ENCODE results near the gene ACE.

The ACE gene

DNA sequence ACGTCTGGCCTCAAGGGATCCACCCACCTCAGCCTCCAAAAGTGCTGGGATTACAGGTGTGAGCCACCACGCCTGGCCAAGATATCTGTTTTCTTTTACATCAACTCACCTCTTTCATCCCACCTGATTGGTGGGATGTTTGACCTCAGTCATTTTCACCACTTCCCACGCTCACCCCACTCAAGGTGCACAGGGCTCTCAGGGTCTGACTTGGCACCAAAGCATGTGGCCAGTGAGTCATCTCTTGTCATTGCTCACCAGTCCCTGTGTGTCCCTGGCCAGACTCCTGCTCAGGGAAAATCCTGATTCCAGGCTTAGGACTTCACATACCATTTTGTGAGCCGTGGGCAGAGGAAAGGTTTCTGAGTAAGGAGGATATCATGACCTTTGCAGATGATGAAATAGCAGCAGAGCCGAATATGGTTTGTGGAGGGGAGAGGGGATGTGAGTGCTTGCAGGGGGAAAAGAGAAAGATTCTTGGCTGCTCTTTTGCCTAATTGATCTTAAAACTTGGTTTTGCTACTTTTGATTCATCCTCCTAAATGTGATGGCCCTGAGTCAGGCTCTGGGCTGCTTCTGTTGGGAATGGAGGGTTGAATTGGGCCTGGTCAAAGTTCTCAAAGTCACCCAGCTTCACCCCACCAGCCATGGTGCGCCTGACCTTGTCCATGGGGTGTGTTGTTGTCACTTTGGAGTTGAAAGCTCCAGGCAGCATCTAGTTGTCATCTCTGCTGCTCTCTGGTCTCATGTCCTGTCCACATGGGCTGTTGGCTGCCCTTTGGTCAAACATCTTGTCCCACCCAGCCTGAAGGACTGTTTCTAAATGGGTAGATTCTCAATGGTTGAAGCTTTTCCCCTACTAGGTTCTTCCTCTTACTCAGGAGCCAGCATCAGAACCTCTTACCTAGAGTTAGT, 40.3 kb downstream of the ACE start:
- Histone ChIP-seq H3K9me3 (ENCODE audit: control insufficient read depth, low read length) (no peaks in the 10 kb centered on the region), H3K4me1 (ENCODE audit: control insufficient read depth, insufficient read depth, low read length) (no peaks in the 10 kb centered on the region), H3K36me3 (ENCODE audit: control insufficient read depth, insufficient read depth, low read length) (no peaks in the 10 kb centered on the region)

DNA sequence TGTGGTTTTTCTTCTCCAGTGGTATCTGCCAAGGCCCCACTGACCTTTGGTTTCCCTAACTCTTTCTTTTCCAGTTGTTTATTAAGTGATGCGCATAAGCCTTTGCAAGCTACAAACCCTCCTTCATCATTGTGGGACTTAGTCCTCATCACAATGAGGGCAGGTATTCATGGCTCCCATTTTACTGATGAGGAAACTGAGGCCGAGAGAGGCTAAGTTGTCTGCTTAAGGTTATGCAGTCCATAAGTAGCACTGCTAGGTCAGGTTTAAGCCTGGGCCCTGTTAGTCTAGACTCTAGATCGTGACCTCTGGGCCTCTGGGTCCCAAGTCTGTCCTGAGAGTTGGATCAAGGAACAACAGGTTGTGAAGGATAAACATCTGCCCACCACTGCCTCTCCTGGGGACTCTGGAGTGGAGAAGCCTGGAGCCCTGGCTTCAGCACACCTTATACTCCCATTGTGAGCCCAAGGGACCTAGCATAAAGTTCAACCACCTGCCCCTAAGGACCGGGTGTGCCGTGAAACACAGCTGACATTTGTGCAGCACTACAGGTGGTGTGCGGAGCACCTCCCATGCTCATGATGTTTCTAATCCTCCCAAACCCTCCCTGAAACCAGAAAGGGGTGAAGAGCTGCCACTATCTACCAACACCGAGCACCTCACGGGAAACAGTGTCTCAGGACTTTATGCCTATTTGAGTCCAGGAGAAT, 41.1 kb downstream of the ACE start:
- H3K4me1 ChIP-seq (ENCODE audit: control insufficient read depth, insufficient read depth, low read length), result no peaks in the 10 kb centered on the region
- no peaks in the 10 kb centered on the region for H3K27me3 ChIP-seq (ENCODE audit: control insufficient read depth, insufficient read depth, low read length)
- H3K9me3 ChIP-seq (ENCODE audit: control insufficient read depth, low read length), result no peaks in the 10 kb centered on the region
- H3K9ac ChIP-seq (ENCODE audit: low read length), result no peak overlapping the region
- H3K4me3 ChIP-seq (ENCODE audit: low read length), result no peak overlapping the region
- H3K36me3 ChIP-seq (ENCODE audit: control insufficient read depth, insufficient read depth, low read length), result no peaks in the 10 kb centered on the region

More for the DNA sequence above, 40.3 kb downstream of the ACE start:
- no peak overlapping the region for H3K4me3 ChIP-seq (ENCODE audit: low read length)
- H3K27me3 ChIP-seq (ENCODE audit: control insufficient read depth, insufficient read depth, low read length), result no peaks in the 10 kb centered on the region
- no peak overlapping the region for H3K9ac ChIP-seq (ENCODE audit: low read length)

DNA sequence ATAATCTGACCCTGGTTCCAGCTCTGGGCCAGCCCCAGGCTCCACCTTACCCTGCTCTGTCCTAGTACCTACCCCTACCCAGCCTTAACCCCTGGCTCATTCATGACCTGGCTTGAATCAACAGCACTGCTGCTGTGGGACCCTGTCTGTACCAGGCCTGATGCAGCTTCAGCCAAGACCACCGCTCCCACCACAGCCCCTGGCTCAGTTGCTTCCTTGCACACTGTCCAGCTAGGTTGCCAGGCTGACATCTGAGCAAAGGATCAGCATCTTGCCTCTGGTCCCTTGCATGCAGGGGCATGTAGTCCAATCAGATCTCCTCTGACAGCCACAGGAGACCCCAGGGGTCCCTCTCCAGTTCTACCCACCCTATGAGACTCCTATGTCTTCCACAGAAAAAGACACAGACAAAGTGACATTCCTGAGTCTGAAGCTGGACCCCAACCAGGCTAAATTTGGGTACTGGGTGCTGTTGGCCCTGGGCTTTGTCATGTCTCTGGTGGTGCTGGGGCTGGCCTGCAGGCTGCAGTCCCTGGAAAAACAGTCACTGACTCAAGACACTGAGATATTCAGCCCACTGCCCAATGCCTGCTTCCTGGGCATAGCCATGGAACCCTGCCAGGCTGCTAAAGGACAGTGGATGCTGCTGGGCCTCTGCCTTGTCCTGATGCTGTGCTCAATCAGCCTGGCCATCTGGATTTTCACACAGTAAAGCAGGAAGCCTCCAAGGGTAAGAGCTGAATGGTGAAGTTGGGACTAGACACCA, 42.4 kb downstream of the ACE start:
- no peaks in the 10 kb centered on the region for H3K36me3 ChIP-seq (ENCODE audit: control insufficient read depth, insufficient read depth, low read length)
- peaks cover 3% of the 10 kb centered on the region for H3K27me3 ChIP-seq (ENCODE audit: control insufficient read depth, insufficient read depth, low read length)
- no peak overlapping the region for H3K9ac ChIP-seq (ENCODE audit: low read length)
- no peaks in the 10 kb centered on the region for H3K4me1 ChIP-seq (ENCODE audit: control insufficient read depth, insufficient read depth, low read length)
- H3K9me3 ChIP-seq (ENCODE audit: control insufficient read depth, low read length), result no peaks in the 10 kb centered on the region
- no peak overlapping the region for H3K4me3 ChIP-seq (ENCODE audit: low read length)

DNA sequence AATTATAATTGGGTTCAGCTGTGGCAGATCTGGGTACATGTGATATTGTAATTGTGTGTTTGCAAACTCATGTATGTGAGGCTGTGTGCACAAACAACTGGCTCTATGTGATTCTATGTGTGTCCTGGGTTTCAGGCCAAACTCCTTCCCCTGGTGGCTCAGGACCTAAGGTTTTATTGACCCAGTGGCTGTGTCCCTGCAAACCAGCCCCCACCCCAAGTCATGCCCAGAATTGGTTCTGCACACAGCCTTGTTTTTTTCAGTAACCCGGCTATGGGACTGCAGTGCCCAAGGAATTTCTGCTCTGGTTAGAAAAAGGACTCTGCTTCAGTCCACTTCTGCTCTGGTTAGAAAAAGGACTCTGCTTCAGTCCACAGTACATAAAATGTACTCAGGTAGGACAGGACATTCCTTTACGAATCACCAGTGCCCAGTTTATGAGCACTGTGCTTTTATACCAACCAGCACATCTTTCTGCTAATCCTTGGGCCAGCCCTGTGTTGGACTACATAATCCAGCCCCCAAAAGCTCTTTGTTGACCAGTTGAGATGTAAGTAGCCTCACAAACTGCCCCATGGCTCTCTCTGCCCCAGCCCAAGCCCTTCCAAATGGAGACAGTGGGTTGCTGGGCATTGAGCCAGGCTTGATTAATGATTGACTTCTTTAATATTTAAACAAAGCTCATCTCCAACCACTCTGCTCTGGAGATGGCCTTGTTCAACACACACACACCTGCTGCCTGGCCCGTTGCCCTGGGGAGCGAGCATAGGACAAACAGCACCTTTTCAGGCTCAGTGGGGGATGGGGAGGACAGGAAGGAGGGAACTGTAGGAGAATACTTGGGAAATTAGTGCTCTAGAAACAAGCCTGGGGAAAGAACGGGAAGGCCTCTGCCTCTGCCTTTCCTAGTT, 43.4 kb downstream of the ACE start:
- no peaks in the 10 kb centered on the region for H3K36me3 ChIP-seq (ENCODE audit: control insufficient read depth, insufficient read depth, low read length)
- H3K9me3 ChIP-seq (ENCODE audit: control insufficient read depth, low read length), result no peaks in the 10 kb centered on the region
- H3K9ac ChIP-seq (ENCODE audit: low read length), result no peak overlapping the region
- no peaks in the 10 kb centered on the region for H3K4me1 ChIP-seq (ENCODE audit: control insufficient read depth, insufficient read depth, low read length)
- H3K4me3 ChIP-seq (ENCODE audit: low read length), result no peak overlapping the region
- peaks cover 10% of the 10 kb centered on the region for H3K27me3 ChIP-seq (ENCODE audit: control insufficient read depth, insufficient read depth, low read length)

DNA sequence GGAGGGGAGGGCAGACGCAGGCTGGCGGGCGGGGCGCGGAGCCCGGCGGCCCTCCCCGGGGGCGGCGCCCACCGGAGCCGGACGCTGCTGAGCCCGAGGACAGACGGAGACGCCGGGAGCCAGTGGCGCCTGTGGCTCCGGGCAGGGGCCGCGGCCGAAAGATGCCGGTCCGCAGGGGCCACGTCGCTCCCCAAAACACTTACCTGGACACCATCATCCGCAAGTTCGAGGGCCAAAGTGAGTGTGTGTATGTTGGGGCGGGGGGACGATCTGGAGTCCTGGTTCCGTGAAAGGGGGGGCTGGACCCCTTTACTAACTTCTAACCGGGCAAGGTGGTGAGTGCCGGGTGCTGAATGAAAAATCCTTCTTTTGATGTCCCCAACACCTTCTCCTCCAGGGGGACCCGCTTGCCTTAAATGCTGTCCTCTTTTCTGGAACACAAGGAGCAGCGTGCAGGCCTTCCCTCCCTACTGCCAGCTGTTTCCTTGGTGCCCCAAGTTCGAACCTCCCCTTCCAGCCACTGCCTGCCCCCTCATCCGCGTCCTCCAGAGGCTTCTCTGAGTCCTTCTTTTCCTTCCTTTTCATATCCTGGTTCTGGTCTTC, 46.5 kb downstream of the ACE start, which contains the start of gene KCNH6:
KCNH6 (plus strand) TSS at position 106 of the 603 bp plus-strand sequence; CDS start at position 162, 56 bp downstream.
- Histone ChIP-seq H3K4me3 (ENCODE audit: low read length) (no peak within 1 kb of the TSS), H3K9ac (ENCODE audit: low read length) (no peak within 1 kb of the TSS), H3K27me3 (ENCODE audit: control insufficient read depth, insufficient read depth, low read length) (peaks cover 13% of the 10 kb centered on the region), H3K36me3 (ENCODE audit: control insufficient read depth, insufficient read depth, low read length) (no peaks in the 10 kb centered on the region), H3K4me1 (ENCODE audit: control insufficient read depth, insufficient read depth, low read length) (no peaks in the 10 kb centered on the region), H3K9me3 (ENCODE audit: control insufficient read depth, low read length) (no peaks in the 10 kb centered on the region)

DNA sequence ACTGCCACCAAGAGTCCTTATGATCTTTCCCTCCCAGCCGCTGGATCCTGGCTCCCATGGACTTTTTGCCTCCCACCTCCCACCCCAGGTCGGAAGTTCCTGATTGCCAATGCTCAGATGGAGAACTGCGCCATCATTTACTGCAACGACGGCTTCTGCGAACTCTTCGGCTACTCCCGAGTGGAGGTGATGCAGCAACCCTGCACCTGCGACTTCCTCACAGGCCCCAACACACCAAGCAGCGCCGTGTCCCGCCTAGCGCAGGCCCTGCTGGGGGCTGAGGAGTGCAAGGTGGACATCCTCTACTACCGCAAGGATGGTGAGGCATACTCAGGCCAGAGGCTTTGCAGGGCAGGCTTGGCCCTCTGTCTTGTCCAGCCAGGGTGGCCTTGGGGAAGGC, 47.2 kb downstream of the ACE start:
- H3K9ac ChIP-seq (ENCODE audit: low read length), result no peak overlapping the region
- H3K36me3 ChIP-seq (ENCODE audit: control insufficient read depth, insufficient read depth, low read length), result no peaks in the 10 kb centered on the region
- H3K4me3 ChIP-seq (ENCODE audit: low read length), result no peak overlapping the region
- peaks cover 13% of the 10 kb centered on the region for H3K27me3 ChIP-seq (ENCODE audit: control insufficient read depth, insufficient read depth, low read length)
- H3K4me1 ChIP-seq (ENCODE audit: control insufficient read depth, insufficient read depth, low read length), result no peaks in the 10 kb centered on the region
- H3K9me3 ChIP-seq (ENCODE audit: control insufficient read depth, low read length), result no peaks in the 10 kb centered on the region

DNA sequence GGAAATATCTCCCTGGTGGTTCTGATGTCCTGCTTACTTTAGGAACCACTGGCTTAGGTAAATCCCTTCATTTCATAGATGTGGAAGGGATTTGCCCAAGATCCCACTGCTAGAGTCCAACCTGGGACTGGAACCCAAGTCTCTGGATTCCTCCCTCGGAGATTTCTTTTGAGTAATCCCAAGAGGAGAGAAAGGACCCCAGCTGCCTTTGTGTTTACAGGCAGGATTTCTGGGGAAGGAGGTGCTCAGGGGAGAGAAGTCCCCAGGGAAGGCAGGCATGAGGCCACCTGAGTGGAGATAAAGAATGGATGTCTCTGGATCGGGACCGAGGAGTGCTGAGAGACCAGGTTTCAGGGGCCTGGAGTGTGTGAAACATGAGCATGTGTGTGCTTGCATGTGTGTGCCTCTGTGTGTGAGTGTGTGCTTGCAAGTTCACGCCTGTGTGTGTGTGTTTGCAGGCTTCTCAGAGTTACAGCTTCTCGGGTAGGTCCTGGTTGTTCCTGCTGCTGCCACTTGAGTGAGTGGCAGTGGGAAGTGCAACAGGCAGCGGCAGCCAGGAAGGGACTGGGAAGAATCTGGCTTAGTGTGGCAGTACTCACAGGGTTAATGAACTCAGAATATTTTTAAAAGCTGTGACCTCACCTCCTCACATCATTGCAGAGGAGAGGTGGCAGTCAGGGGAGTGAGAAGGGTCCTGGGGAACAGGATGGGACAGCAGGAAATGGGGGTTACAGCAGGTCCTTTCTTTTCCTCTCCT, 48.5 kb downstream of the ACE start:
- H3K9me3 ChIP-seq (ENCODE audit: control insufficient read depth, low read length), result no peaks in the 10 kb centered on the region
- H3K4me3 ChIP-seq (ENCODE audit: low read length), result no peak overlapping the region
- peaks cover 13% of the 10 kb centered on the region for H3K27me3 ChIP-seq (ENCODE audit: control insufficient read depth, insufficient read depth, low read length)
- no peaks in the 10 kb centered on the region for H3K4me1 ChIP-seq (ENCODE audit: control insufficient read depth, insufficient read depth, low read length)
- H3K9ac ChIP-seq (ENCODE audit: low read length), result no peak overlapping the region
- H3K36me3 ChIP-seq (ENCODE audit: control insufficient read depth, insufficient read depth, low read length), result no peaks in the 10 kb centered on the region

DNA sequence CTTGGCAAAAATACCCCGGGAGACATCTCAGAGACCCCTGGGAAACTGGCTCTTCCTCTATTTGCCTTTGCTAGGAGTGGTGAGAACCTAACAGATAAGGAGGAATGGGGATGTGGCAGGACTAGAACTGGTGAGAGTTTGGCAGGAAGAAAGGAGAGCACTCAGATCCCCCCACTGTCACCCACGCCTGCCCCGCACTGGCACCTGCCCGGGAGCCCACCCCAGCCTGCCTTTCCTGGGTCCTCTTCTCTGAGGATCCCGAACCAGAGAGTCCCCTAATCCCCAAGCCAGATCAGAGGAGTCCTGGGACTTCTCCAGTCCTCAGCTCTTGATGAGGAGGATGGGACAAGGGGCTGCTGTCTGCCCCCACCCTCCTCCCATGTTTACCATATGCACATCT, 50.0 kb downstream of the ACE start:
- Histone ChIP-seq H3K27me3 (ENCODE audit: control insufficient read depth, insufficient read depth, low read length) (peaks cover 13% of the 10 kb centered on the region), H3K4me3 (ENCODE audit: low read length) (no peak overlapping the region)

DNA sequence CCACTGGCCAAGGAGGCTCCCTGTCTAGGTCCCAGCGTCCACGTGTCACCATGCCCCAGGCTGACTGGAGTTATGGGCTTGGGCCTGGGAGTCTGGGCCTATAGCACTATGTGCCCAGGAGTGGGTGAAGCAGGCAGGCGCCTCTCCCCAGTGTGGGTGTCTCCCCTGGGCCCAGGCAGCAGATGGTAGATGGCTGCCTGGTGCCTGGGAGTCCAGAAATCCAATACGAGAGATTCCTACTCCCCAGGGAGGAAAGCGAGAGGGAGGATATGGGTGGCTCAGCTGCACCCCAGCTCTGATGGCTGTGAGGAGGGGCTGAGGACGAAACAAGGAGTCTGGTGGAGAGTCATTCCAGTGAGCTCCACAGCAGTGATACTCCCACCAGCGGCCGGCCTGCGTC, 51.3 kb downstream of the ACE start:
- H3K9me3 ChIP-seq (ENCODE audit: control insufficient read depth, low read length), result no peaks in the 10 kb centered on the region
- no peak overlapping the region for H3K9ac ChIP-seq (ENCODE audit: low read length)
- H3K4me3 ChIP-seq (ENCODE audit: low read length), result no peak overlapping the region
- H3K36me3 ChIP-seq (ENCODE audit: control insufficient read depth, insufficient read depth, low read length), result no peaks in the 10 kb centered on the region
- H3K4me1 ChIP-seq (ENCODE audit: control insufficient read depth, insufficient read depth, low read length), result no peaks in the 10 kb centered on the region
- H3K27me3 ChIP-seq (ENCODE audit: control insufficient read depth, insufficient read depth, low read length), result peaks cover 13% of the 10 kb centered on the region

More for the DNA sequence above, 50.0 kb downstream of the ACE start:
- Histone ChIP-seq H3K9me3 (ENCODE audit: control insufficient read depth, low read length) (no peaks in the 10 kb centered on the region), H3K4me1 (ENCODE audit: control insufficient read depth, insufficient read depth, low read length) (no peaks in the 10 kb centered on the region), H3K9ac (ENCODE audit: low read length) (no peak overlapping the region), H3K36me3 (ENCODE audit: control insufficient read depth, insufficient read depth, low read length) (no peaks in the 10 kb centered on the region)

DNA sequence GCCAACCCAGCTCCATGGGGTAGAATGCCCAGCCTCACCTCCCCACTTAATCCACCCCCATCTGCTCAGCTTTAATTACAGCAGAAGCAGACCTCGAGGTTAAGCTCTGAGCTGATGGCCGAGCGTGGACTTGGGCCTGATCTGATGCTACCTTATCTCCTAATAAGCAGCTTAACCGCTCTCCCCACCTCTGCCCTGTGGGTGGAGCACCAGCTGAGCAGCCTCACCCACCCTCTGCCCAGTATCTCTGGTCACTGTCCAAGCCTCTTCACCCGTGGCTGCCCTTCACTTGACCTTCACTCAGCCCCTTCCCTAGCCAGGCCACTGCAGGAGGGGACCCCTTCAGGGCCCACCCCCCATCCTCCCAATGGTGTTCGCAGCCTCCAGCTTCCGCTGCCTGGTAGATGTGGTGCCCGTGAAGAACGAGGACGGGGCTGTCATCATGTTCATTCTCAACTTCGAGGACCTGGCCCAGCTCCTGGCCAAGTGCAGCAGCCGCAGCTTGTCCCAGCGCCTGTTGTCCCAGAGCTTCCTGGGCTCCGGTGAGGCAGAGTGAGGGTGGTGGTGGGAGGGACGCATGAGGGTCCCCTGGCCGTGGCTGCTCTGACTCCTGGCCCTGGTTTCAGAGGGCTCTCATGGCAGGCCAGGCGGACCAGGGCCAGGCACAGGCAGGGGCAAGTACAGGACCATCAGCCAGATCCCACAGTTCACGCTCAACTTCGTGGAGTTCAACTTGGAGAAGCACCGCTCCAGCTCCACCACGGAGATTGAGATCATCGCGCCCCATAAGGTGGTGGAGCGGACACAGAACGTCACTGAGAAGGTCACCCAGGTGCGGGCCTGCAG, 53.1 kb downstream of the ACE start:
- H3K9ac ChIP-seq (ENCODE audit: low read length), result no peak overlapping the region
- no peaks in the 10 kb centered on the region for H3K36me3 ChIP-seq (ENCODE audit: control insufficient read depth, insufficient read depth, low read length)
- no peaks in the 10 kb centered on the region for H3K9me3 ChIP-seq (ENCODE audit: control insufficient read depth, low read length)
- no peaks in the 10 kb centered on the region for H3K4me1 ChIP-seq (ENCODE audit: control insufficient read depth, insufficient read depth, low read length)
- H3K4me3 ChIP-seq (ENCODE audit: low read length), result no peak overlapping the region
- peaks cover 6% of the 10 kb centered on the region for H3K27me3 ChIP-seq (ENCODE audit: control insufficient read depth, insufficient read depth, low read length)

All from mucosa of stomach (tissue), 1 donor.